Thymus (tissue), 11 donors: ENCODE measurements around the gene KCNAB1. TPM values are rescaled to one million over a fixed set of nuclear protein-coding genes. Genes with fewer than 3 reads are reported as not detected.

Experiments
- DNase-seq, 9 donors: peaks; one replicate each; pipeline ENCODE4 v3.0.0-alpha.2; 2013; ENCODE audit warnings: low spot score in 9 of 9, low read depth in 6 of 9, missing footprints in 1 of 9
- H3K27ac ChIP-seq, 2 donors: one replicate each; pipeline ENCODE4 v1.5.1; 2013; ENCODE audit warnings: control low read depth in 1 of 2, low read depth in 1 of 2, low read length in 1 of 2, mild to moderate bottlenecking in 1 of 2, moderate library complexity in 1 of 2
- H3K27me3 ChIP-seq, 2 donors: one replicate each; pipeline ENCODE4 v1.5.1; 2013; ENCODE audit warnings: low read length in 1 of 2; ENCODE audit not compliant: control insufficient read depth in 2 of 2, insufficient read depth in 1 of 2
- H3K36me3 ChIP-seq, 2 donors: one replicate each; pipeline ENCODE4 v1.5.1; 2013; ENCODE audit warnings: low read length in 1 of 2, mild to moderate bottlenecking in 1 of 2, moderate library complexity in 1 of 2; ENCODE audit not compliant: control insufficient read depth in 2 of 2, insufficient read depth in 2 of 2
- H3K4me1 ChIP-seq, 2 donors: one replicate each; pipeline ENCODE4 v1.5.1; 2013; ENCODE audit warnings: low read length in 2 of 2; ENCODE audit not compliant: control insufficient read depth in 2 of 2, insufficient read depth in 2 of 2
- H3K4me3 ChIP-seq, 2 donors: one replicate each; pipeline ENCODE4 v1.5.1; 2013; ENCODE audit warnings: low read length in 2 of 2, control low read depth in 1 of 2, mild to moderate bottlenecking in 1 of 2
- H3K9me3 ChIP-seq, 2 donors: one replicate each; pipeline ENCODE4 v1.5.1; 2013; ENCODE audit warnings: low read length in 1 of 2, mild to moderate bottlenecking in 1 of 2; ENCODE audit not compliant: control insufficient read depth in 2 of 2, insufficient read depth in 1 of 2
- WGBS: extraction: QIAGEN DNeasy Blood & Tissue Kit; methylation state at CpG from one replicate; pipeline ENCODE4 v1.1.7; 2013; 5-methylcytosine and 5-hydroxymethylcytosine counted together
- polyA plus RNA-seq: library from polyadenylated mRNA; stranded (reverse); fragments of 200-250 nt; gene quantifications from one replicate; pipeline ENCODE4 v1.2.3, GENCODE V29; 2013
- total RNA-seq: library from RNA; stranded (reverse); fragments of 120-200 nt; gene quantifications from one replicate; pipeline ENCODE4 v1.2.4, GENCODE V29; 2013
- donor health status: healthy.

Gene KCNAB1
- total and polyA plus RNA-seq, 2 donors, result 1.0 to 4.0 TPM

DNA sequence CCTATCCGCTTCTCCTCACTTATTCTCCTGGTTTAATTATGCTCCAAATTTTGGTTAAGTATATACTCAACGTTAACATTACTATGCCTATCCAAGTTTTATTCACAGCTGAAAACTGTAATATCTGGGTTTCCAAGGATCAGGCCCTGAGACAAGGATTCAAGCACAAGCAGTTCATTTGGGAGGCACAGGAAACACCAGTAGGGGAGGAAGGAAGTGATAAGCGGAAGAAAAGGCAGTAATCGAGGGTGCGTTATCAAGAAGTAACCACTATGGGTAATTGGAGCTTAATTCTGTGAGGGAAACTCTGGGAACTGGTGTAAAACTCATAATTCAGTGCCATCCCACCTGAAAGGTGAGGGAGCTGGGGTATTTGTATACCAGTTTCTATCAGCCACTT is 120.3 kb downstream of the KCNAB1 start:
- Histone ChIP-seq H3K9me3 (no peaks in the 10 kb centered on the region), H3K36me3 (no peaks in the 10 kb centered on the region), H3K27me3 (no peaks in the 10 kb centered on the region), H3K27ac (no peak overlapping the region), H3K4me1 (no peaks in the 10 kb centered on the region), H3K4me3 (no peak overlapping the region)
- 51% methylated on average over 5 of the region's 5 CpGs for WGBS
- DNase-seq, result no peak

DNA sequence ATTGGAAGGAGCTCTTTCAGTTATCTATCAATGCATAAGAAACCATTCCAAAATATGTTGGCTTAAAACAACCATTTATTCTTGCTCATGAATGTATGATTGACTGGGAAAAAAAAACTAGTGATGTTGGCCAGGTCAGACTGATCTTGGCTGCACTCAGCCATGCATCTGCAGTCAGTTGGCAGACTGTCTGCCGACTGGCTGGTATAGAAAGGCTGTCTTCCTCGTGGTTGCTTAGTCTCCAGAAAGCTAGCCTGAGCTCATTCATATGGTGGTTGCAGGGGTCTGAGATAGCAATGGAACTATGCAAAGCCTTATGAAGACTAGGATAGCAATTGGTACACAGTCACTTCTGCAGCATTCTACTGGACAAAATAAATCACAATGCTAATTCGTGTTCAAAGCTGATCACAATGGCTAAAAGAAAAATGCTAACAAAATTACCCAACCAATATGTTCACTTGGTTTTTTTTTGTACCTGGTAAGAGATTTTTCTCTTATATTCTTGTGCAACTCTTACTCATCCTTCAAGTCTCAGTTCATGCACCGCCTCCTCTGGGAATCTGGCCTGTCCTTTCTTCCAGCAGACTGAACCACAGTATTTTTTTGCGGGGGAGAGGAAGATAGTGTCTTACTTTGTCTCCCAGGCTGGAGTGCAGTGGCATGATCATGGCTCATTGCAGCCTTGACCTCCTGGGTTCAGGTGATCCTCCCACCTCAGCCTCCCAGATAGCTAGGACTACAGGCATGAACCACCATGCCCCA is 126.8 kb downstream of the KCNAB1 start:
- no peak for DNase-seq
- no peak overlapping the region for H3K4me3 ChIP-seq
- H3K27ac ChIP-seq, result no peak overlapping the region
- H3K36me3 ChIP-seq, result no peaks in the 10 kb centered on the region
- H3K4me1 ChIP-seq, result no peaks in the 10 kb centered on the region
- no peaks in the 10 kb centered on the region for H3K27me3 ChIP-seq
- WGBS, result 92% methylated on average over 5 of the region's 5 CpGs
- no peaks in the 10 kb centered on the region for H3K9me3 ChIP-seq

DNA sequence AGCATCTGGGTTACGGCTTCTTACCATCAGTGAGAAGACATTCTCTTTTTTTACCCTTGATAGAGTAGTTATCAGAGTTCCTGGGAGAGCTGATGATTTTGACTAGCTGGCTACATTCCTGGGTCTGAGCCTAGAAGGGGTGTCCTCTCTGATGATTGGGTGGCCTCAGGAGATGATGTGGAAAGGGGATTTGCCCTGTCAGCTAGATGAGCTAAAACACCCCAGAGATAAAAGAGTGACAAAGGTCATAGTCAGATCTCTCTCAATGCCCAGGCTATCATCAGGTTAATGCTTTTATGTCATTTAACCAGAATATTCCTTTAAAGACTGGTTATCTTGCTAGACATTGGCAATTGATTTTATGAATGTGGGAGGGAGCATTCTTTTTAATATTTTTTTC is 130.2 kb downstream of the KCNAB1 start:
- no peaks in the 10 kb centered on the region for H3K9me3 ChIP-seq
- no peak for DNase-seq
- H3K27me3 ChIP-seq, result no peaks in the 10 kb centered on the region
- no peak overlapping the region for H3K4me3 ChIP-seq
- H3K4me1 ChIP-seq, result no peaks in the 10 kb centered on the region
- no peaks in the 10 kb centered on the region for H3K36me3 ChIP-seq
- H3K27ac ChIP-seq, result no peak overlapping the region
- WGBS, result 99% methylated on average over 1 of the region's 1 CpG

DNA sequence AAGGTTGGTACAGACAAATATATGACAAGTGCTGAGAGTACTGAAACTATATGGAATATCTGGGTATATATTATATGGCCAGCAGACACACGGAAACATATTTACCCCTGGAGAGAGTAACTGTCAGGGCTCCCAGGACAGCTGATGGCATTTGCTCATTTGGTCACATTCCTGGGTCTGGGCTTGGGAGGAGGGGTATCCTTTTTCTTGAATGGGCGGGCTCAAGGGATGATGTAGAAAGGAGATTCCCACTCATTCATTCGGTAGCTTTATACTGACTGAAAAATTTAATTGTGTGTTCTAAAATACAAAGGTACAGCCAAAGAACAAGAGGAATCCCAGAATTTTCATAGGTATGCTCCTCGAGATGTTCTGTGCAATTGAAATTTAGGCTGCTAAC is 131.0 kb downstream of the KCNAB1 start:
- H3K4me1 ChIP-seq, result no peaks in the 10 kb centered on the region
- no peak overlapping the region for H3K27ac ChIP-seq
- WGBS, result 89% methylated on average over 4 of the region's 4 CpGs
- no peak for DNase-seq
- H3K27me3 ChIP-seq, result no peaks in the 10 kb centered on the region
- no peaks in the 10 kb centered on the region for H3K36me3 ChIP-seq
- no peaks in the 10 kb centered on the region for H3K9me3 ChIP-seq
- H3K4me3 ChIP-seq, result no peak overlapping the region

DNA sequence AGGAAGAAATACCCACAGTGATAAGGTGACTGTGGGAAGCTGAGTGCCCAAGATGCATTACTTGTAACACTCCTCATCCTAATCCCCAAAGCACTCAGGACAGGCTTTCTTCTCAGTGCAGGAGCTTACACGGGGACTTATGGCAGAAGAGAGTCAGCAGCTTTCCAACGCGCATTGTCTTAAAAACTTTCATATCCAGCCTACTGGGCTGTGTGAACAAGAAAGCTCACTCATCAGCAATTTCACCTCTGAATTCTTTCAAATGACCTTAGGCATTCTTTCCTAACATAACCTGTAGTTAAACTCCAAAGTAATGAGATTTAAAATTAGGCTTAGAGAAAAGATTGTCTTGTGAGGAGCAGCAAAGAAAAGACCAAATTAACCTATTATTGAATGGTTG is 132.3 kb downstream of the KCNAB1 start:
- DNase-seq, result no peak
- Histone ChIP-seq H3K4me3 (no peak overlapping the region), H3K27me3 (no peaks in the 10 kb centered on the region), H3K36me3 (no peaks in the 10 kb centered on the region), H3K27ac (no peak overlapping the region), H3K4me1 (no peaks in the 10 kb centered on the region), H3K9me3 (no peaks in the 10 kb centered on the region)
- WGBS, result 97% methylated on average over 3 of the region's 3 CpGs

DNA sequence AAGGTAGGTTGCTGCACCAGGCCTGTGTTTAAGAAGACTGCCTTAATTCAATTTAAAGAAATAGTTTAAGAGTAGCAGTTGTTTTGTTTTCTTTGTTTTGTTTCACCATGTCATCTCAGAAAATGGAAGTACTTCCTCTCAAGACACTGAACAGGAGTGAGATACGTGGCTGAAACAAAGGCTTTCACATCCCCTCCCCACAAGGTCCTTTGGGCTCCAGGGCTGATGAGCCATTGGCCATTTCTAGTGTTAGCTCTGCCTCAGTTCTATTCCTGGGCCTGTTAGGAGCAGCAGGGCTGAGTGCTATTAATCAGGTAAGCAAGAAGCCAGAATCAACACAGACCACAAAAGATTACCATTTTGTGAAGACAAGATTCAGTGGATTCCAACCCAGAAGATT is 132.8 kb downstream of the KCNAB1 start:
- Histone ChIP-seq H3K27me3 (no peaks in the 10 kb centered on the region), H3K4me3 (no peak overlapping the region), H3K27ac (no peak overlapping the region), H3K36me3 (no peaks in the 10 kb centered on the region), H3K9me3 (no peaks in the 10 kb centered on the region), H3K4me1 (no peaks in the 10 kb centered on the region)
- WGBS, result 88% methylated on average over 1 of the region's 1 CpG
- DNase-seq, result no peak

DNA sequence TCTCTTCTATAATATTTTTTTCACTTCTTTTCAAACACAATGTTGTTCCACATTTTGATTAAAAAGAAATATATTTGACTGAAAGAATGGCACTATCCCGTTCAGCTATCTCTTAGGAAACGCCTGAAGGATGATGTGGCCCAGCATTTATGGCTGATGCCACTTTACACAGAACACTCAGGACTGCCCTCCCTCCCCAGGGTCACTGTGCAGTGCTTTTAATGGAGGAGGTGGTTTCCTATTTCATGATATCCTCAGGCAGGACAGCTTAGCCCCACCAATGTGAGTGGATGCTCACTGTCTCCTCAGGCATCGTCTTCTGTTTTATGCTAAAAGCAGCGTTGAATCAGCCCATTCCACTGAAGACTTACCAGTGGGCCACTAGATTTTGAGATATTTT is 135.9 kb downstream of the KCNAB1 start:
- Histone ChIP-seq H3K36me3 (no peaks in the 10 kb centered on the region), H3K4me1 (no peaks in the 10 kb centered on the region), H3K4me3 (no peak overlapping the region), H3K27me3 (no peaks in the 10 kb centered on the region), H3K9me3 (no peaks in the 10 kb centered on the region), H3K27ac (no peak overlapping the region)
- WGBS, result 96% methylated on average over 4 of the region's 4 CpGs
- no peak for DNase-seq

DNA sequence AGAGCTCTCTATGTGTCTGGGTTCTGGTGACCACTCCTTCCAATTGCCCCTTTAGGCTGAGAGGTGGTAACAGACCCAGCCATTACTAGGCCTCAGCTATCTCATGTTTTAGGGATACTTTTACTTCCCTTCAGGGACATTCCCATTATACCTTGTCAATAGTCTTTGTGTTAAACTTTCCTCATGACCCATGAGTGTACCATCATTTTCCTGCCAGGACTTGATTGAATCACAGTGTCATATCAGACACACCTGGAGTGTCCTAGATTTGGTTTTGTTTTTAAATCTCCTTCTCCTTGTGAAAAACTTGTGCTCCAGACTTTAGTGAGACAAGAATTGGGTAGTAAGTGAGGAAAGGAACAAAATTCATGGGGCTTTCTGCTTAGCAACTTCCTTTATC is 136.6 kb downstream of the KCNAB1 start:
- no peak for DNase-seq
- H3K4me3 ChIP-seq, result no peak overlapping the region
- H3K27me3 ChIP-seq, result no peaks in the 10 kb centered on the region
- H3K36me3 ChIP-seq, result no peaks in the 10 kb centered on the region
- no peaks in the 10 kb centered on the region for H3K9me3 ChIP-seq
- no peak overlapping the region for H3K27ac ChIP-seq
- H3K4me1 ChIP-seq, result no peaks in the 10 kb centered on the region

DNA sequence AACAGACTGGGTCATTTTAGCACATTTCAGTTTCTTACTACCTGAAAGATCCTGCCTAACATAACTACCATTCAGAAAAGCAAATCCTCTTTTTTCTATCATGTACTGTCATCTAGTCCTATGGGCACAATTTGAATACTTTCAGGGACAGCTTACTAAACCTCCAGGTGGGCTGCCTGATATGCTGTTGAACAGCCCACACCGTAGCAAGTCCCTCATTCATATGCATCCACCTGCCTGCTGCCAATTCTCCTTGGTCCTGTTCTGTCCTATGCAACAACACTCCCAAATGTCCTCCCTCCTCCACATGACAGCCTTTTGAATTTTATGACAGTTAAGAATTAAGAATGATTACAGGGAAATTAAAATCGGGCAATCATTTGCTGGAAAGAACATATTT is 137.9 kb downstream of the KCNAB1 start:
- Histone ChIP-seq H3K9me3 (no peaks in the 10 kb centered on the region), H3K4me3 (no peak overlapping the region), H3K27me3 (no peaks in the 10 kb centered on the region), H3K27ac (no peak overlapping the region), H3K4me1 (no peaks in the 10 kb centered on the region), H3K36me3 (no peaks in the 10 kb centered on the region)
- no peak for DNase-seq
- 94% methylated on average over 2 of the region's 2 CpGs for WGBS
